ENCODE results near the gene TTC39A.

TTC39A gene

DNA sequence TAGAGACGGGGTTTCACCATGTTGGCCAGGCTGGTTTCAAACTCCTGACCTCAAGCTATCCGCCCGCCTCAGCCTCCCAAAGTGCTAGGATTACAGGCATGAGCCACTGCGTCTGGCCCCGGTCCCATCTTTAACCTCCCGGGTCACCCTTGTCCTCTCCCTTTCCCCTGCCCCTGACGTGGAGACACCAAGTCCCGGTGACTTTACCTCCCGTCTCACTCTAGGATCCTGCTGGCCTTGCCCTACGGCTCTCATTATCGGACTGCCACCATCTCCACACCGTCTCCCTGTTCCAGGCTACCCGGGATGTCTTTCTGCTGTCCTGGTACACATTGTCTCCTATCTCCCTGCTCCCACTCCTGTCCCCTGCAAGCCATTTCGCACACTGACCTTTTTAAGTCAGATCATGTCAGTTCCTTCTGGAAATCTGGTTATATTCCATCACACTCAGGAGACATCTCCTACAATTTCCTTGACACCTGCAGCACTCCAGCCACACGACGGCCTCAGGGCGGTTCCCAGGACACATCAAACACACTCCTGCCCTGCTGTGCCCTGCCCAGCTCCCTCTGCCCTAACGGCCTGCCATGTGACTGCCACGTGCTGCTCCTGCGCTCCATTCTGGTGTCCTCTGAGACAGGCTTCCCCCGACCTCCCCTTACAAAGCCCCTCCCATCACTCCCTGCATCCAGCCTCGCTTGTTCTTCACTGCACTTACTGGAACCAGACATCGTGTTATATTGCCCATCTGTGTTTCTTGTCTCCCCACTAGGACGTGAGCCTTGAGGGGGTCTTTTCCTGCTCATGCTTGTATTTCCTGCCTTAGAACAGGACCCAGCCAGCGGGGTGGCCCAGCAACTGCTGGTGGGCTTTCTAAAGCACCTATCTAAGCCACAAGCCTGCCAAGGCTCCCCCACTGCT lies 32.7 kb downstream of the TTC39A start:
- no peak for DNase-seq (ENCODE audit: low read depth)

DNA sequence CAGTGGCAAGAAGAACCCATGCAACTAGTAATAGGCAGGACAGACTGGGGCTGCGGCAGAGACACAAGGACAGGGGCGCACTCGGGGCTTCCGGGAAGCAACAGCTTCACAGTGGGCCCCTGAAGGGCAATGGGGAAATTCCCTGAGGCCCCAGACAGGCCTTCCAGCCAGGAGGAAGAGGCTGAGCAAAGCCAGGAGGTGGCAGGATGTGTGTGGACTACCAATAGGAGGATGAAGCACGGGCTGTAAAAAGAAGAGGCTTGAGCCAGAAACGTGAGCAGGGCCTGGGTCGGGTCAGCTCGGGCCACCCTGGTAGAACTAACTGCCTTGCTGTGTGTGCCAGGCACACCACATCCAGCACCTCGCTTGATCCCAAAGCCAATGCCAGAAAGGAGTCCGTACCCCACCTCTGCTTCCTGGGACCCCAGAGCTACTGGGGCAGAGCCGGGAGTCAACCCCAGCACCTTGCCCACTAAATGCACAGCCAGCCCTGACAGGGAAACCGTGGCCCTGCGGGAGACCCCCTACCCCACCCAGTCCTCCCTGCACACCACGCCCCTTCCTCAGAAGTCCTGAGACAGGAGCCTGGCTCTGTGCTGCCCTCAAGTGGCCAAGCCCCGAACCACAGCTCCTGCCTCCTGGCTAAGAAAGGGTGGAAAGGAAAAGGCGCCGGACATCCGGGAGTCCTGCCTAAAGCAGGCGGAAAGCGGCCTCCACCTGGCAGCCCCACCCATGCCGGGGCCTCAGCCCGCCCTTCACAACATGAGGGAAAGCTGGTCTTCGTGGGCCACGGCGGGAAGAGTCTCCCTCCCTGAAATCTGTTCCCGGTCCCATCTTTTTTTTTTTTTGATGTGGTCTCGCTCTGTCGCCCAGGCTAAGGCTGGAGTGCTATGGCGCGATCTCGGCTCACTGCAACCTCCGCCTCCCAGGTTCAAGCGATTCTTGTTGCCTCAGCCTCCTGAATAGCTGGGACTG lies 33.7 kb downstream of the TTC39A start:
- peak; percentile 52 for DNase-seq (ENCODE audit: low read depth)

DNA sequence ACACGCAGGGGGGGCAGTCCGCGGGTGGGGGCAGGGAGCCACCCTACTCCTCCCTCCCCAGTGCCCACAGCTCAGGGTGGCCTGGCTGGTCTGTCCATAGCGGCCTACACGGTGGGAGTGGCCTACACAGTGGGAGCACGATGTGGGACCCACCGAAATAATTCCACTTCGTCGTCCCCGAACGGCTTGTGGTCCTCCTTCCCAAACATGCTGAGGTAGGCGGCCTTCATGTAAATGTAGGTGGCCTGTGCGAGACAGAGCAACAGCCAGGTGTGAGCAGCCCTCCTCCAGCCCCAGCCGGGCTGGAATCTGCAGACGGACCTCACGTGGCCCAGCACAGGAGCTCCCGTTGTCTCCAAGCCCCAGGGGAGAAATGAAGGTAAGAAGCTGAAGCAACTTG lies 34.4 kb downstream of the TTC39A start:
- no peak for DNase-seq (ENCODE audit: low read depth)

DNA sequence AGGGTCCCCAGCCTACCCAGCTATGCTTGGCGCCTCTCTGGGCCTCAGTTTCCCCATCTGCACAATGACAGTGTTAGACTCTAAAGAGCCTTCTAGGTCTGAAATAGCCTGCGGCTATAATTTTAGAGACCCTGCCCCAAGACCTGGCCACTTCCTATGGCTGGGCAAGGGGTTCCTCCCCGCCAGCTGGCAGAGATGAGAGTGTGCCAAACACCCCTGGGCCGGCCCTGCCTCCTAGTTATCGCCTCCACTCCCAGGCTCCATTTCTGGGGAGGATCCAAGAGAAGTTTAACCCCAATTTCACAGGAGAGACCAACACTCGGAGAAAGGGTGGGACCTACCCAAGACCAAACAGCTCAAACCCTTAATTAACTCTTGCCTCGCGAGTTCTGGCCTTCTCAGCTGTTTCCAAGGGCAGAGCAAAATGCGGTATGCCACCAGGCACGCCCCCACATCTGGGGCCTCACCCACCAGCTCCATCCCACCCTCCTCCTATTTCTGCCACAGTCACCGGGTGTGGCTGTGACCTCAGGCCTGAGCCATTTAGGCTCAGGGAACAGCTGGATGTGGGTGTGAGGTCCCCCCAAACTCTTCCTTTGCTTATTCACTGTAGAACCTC lies 35.7 kb downstream of the TTC39A start:
- DNase-seq (ENCODE audit: low read depth), result no peak

DNA sequence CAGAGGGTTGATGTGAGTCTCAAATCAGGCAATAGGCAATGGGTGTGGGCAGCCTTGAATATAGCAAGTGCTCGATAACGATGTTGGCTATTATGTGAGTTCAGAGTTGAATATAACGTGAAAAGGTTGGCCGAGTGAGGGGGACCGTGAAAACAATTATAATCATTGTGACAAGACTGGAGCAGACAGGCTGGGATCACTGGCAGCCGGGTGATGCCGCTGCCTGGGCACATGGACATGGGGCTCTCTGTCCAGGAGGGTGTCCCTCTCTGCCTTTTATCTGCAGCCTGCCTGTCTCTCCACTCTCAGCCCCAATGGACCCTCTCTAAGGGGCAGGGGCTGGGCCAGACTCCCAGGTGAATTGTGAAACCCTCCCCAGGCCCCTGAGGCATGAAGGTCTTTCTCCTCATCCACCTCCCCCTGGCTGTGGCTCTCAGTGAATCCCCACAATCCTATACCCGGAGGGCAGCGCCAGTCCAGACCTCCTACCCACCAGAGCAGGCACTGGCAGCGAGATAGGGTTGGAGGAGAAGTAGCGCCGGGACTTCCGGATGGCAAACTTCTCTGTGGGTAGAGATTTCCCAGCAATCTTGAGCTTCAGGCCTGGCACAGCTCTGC lies 36.4 kb downstream of the TTC39A start:
- no peak for DNase-seq (ENCODE audit: low read depth)

DNA sequence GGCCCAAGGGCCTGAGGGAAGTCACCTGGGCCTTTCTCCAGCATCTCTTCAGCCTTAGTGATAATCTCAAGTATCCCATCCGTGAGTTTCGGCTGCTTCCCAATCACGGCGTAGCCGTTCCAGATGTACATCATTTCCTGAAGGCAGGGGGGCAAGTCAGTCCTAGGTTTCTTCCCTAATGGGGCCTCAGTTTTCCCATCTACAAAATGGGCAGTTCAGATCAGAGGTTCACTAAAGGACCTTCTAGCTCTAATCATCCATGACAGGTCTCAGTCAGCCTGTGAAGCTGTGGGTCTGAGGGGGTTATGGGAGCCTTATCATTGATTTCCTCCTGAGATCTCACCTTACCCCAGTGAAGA lies 39.9 kb downstream of the TTC39A start:
- DNase-seq (ENCODE audit: low read depth), result no peak

DNA sequence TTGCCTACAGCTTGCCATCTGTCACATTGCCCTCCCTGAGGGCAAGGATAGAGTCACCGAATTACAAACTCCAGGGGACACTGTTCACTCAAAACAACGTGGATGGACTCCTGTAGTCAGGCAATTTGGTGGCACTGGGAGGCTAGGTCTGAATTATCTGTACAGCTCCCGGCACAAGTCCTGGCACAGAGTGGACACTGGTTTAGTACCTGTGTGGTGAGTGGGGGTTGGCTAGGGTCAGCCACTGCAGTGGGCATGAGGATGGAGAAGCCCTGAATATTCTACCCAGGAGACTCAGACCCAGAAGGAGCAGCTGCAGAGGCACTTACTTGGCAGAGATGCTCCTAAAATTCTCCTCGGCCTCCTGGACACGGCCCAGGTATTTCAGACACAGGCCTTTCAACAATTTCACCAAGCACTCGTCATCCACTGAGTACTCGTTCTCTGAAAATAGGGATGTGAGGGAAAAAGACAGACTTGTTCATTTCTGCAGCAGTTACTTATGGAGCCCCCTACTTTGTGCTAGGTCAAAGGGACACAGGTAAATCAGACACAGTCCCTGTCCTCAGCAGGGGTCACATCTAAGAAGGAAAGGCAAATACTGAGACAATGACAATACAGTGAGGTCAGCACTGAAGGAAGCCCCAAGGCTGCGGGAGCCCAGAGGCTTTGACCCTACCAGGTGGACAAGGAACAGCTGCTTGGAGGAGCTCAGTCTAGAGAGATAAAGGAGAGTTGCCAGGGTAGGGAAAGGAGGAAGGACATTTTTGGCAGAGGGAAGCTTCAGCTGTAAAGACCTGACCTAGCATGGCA lies 40.5 kb downstream of the TTC39A start:
- DNase-seq (ENCODE audit: low read depth), result no peak

DNA sequence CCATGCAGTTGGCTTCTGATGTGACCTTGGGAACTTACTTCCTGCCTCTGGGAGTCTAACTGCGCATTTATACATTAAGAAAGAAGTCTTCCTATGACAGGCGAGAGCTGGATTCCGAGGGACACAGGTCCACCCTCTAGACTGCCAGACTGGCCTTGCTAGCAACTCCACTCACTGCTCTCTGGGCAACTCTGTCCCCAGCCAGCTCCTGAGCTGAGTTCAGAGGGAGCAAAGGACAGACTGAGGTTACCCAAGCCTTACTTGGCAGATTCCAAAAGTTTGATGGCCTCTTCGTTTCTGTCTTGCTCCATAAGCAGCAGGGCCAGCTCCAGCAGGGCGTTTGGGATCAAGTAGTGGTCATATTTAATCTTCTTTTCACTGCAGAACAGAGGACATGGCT lies 41.8 kb downstream of the TTC39A start:
- DNase-seq (ENCODE audit: low read depth), result no peak

DNA sequence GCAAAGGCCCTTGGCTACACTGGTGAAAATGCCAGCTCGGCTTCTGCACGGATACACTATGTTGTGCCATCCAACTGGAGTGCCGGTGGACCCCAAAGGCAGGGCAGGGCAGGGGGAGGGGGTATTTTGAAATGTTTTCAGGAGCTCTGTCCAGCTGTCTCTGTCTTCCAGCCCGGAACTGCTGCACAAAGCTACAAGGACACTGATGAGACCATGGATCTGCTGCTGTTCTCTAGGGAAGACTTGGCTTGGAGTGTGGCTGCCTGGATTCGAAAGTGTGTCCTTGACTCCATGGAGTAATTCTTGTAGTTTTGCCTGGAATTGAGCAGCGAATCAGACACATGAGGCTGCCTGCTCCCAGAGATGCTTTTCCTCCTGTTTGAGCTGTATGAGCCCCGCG lies 42.4 kb downstream of the TTC39A start:
- no peak for DNase-seq (ENCODE audit: low read depth)

DNA sequence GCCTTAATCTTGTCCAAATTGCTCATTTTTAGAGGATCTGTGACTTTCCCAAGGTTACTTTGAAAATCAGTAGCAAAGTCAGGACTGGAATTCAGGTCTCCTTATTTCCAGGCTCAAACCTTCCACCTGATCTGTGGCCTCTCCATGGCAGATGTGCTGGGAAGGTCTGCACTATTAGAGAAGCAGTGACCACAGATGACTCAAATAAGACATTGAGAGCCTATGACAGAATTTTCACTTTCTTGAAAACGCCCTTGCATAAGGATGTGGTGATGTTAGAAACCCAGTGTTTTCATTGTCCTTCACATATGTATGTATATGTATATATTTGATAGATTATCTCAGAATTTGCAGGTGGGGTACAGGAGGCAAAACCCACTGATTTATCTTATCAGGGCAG lies 45.3 kb downstream of the TTC39A start:
- DNase-seq (ENCODE audit: low read depth), result no peak

DNA sequence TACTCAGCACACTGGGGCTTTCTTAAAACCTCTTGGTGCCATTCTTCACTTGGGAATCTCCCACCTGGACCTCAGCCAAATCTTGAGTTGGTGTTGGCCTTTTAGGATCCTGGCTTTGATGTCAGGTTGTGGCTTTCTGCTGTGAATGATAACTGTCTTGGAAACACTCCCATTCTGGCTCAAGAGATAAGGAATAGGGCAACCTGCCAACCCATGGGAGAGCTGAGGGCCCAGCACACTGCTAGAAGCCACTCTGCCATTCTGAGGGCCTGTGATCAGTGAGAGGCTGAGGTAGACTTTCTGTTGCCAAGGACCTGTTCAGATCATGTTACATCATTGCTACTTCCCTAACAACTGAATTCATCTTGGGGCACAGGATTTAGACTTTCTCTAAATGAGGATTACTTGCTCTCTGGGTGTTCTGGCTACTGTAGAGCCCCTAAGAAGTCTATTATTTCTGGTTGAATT lies 45.8 kb downstream of the TTC39A start:
- peak; percentile 68 for DNase-seq (ENCODE audit: low read depth)

DNA sequence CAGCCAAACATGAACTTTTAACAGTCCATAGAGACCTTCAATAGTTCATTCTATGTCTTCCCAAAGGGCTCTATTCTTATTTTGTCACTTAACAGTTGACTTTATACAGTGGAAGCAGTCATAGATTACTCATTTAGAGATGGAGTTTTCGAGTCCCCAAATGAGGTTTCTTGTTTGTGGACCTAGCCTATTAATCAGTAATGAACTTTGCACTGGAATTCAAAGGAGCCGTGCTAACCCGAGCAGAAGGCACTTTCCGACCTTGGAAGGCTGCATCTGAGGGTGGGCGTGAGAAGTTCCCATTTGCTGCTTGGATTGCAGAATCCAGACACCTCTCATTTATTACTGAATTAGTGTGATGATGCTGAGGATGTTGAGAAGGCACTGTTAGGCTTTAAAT lies 46.4 kb downstream of the TTC39A start:
- no peak for DNase-seq (ENCODE audit: low read depth)

DNA sequence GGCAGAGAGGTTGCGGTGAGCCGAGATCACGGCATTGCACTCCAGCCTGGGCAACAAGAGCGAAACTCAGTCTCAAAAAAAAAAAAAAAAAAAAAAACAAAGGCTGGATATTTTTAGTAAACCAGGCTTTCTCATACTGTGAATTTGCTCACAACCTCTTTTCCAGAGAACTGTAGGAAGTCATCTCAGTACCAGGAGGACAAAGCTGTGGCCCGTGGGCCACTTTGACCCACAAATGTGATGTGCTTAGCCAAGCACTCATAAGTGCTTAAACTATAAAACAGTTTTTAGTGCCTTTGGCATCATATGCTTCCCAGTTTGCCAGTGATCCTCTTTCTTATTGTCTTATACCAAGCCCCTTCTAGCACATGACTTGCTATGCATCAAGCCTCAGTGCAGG lies 47.8 kb downstream of the TTC39A start:
- DNase-seq (ENCODE audit: low read depth), result no peak

DNA sequence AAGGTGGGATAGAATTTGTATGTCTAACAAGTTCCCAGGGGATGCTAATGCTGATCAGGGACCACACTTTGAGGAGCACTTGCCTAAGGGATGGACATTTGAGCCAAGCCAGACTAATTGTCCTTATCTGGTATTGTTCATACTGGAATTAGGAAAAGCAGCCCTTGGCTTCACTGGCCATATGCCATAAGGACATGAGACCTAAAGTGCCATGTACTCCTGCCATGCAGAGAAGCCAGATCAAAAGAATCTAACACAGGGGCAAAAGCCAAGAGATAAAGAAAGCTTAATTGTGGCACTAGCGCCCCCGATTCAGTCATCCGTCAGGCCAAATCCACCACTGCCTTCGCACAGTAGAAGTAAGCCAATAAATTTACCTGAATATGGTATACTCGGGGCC lies 48.6 kb downstream of the TTC39A start:
- no peak for DNase-seq (ENCODE audit: low read depth)

DNA sequence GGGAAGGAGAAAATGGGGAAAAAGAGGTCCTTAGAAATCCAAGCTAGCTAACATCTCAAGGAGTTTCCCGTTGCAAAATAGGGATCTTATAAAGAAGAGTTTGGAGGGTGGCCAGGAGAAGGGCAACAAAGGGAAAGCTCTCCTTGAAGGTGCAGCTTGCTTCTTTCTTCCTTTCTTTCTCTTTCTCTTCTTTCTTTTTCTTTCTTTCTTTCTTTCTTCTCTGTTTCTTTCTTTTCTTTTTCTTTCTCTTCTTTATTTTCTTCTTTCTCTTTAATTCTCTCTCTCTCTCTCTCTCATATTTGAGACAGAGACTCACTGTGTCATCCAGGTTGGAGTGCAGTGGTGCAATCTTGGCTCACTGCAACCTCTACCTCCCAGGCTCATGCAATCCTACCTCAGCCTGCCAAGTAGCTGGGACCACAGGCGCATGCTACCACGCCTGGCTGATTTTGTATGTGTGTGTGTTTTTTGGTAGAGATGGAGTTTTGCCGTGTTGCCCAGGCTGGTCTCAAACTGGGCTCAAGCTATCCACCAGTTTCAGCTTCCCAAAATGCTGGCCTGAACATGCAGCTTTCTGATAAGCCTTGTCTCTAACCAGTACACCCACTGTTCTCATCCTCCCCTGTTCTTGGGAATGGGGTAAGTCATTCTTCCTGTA lies 49.9 kb downstream of the TTC39A start:
- DNase-seq (ENCODE audit: low read depth), result peak; percentile 22

DNA sequence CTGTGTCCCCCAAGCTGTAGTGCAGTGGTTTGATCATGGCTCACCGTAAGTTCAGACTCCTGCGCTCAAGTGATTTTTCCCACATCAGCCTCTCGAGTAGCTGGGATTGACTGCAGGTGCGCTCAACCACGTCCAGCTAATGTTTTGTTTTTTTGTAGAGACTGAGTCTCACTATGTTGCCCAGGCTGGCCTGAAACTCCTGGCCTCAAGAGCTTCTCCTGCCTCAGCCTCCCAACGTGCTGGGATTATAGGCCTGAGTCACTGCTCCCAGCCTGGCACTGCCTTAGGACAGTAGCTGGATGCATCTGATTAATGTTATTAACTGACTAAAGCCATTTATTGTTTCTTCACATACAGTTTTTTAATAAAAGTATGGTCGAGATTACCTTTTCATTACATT lies 54.1 kb downstream of the TTC39A start:
- DNase-seq (ENCODE audit: low read depth), result peak; percentile 25

DNA sequence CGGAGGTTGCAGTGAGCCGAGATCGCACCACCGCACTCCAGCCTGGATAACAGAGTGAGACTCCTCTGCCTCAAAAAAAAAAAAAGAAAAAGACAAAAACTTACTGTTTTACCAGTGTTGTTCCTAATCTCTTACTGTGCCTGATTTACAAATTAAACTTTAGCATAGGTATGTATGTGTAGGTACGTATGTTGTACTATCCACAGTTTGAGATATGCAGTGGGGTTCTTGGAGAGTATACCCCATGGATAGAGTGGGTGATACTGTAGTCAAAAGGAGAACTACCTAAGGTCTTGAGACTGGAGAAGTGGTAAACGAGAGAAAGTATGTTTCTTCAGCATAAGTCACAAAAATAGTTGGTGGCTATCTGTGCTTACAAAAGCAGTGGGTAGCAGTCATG lies 55.7 kb downstream of the TTC39A start:
- DNase-seq (ENCODE audit: low read depth), result no peak

DNA sequence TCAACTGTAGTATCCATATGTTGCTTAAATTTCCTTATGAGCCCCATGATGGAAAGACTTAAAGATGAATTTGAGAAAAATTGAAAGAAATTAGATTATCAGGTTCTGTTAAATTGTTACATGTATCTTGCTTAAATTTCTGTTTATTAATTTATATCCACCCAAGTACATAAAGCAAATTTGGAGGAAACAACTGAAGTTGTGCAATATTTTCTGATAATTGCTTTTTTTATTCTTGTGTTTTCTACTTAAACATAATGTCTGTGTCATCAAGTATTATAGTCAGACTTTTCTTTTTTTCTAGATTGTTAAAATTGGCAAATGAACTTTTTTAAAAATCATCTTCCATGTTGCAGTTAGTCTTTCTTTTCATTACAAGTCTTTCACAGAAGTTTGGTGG lies 57.4 kb downstream of the TTC39A start:
- no peak for DNase-seq (ENCODE audit: low read depth)

DNA sequence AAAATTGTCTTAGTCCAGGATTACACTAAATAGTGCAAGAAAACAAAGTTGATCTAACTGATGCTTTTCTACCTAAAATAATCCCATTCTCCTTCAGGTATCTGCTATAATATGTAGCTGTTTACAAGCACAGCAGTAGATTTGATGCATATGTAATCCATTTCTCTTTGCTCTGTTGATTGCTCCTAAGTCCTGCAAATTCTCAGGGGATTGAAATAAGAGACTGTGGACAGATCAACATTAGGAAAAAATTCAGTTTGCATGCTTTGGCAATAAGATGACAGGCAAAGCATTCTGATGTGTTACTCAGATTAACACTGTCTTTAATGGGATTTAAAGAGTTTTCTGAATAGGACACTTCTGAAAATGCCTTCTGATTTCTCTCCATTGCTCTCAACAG lies 59.6 kb downstream of the TTC39A start:
- no peak for DNase-seq (ENCODE audit: low read depth)

DNA sequence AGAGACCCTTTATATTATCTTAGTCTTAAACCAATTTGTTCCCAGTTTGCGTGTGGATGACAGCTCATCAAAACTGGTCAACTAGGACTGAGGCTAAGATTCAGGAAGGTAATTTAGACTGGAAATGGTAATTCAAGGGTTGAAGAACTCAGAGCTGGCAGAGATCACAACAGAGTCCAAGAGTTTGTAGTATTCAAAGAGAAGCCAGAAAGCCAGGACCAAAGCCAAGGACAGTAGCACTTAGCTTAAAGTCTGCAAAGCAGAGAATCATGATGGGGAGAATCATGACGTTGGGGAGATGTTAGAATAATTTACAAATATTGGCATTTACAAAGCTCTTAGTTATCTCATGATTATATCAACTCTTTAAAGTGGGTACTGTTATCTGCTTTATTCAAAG lies 61.7 kb downstream of the TTC39A start:
- DNase-seq (ENCODE audit: low read depth), result no peak

DNA sequence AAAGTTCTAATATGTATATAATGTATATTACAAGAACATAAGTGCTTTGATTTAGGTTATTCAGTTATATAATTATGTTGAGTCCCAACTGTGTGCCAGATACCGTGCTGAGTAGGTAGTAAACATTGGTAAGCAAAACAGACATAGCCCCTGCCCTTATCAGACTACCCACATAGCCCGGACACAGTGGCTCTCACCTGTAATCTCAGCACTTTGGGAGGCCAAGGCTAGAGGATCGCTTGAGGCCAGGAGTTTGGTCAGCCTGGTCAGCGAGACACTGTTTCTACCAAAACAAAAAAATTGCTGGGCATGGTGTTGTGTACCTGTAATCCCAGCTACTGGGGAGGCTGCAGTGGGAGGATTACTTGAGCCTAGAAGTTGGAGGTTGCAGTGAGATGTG lies 63.6 kb downstream of the TTC39A start:
- no peak for DNase-seq (ENCODE audit: low read depth)

Measured in amniotic epithelial cell (primary cell).